HL-60 (cell line): ENCODE data around the gene LRRC1.

Experiments used
- DNase-seq, 2 experiments: peaks; one replicate each; pipeline ENCODE4 v3.0.0-alpha.2; 2010 to 2020; ENCODE audit warnings: low read depth in 1 of 2, low spot score in 1 of 2
- H3K27ac ChIP-seq: fragments of 250-450 bp; sonication (Bioruptor Pico); replicated peaks from 2 replicates; pipeline ENCODE4 v1.5.1; 2020; ENCODE audit warnings: mild to moderate bottlenecking, moderate library complexity
- H3K27me3 ChIP-seq: fragments of 250-450 bp; sonication (Bioruptor Pico); 2 replicates; pipeline ENCODE4 v1.5.1; 2021; ENCODE audit warnings: mild to moderate bottlenecking, moderate library complexity; ENCODE audit not compliant: insufficient read depth, poor library complexity, severe bottlenecking
- H3K4me3 ChIP-seq: replicated peaks from 2 replicates; pipeline ENCODE4 v1.5.1; 2011; ENCODE audit warnings: mild to moderate bottlenecking, control low read depth, low read length; ENCODE audit not compliant: insufficient read depth
- CTCF ChIP-seq: IDR thresholded peaks from one replicate; pipeline ENCODE4 v1.5.1; 2011; ENCODE audit warnings: low read length, control low read depth, inconsistent platforms; ENCODE audit not compliant: insufficient read depth
- GABPA ChIP-seq: IDR thresholded peaks from 2 replicates; pipeline ENCODE4 v1.6.1; 2012; ENCODE audit warnings: low read depth
- POLR2AphosphoS5 ChIP-seq: IDR thresholded peaks from 2 replicates; pipeline ENCODE4 v1.6.1; 2012; ENCODE audit warnings: low read depth
- REST ChIP-seq: IDR thresholded peaks from 2 replicates; pipeline ENCODE4 v1.6.1; 2012; ENCODE audit warnings: low read depth; ENCODE audit not compliant: insufficient replicate concordance
- SPI1 ChIP-seq: IDR thresholded peaks from 2 replicates; pipeline ENCODE4 v1.6.1; 2012; ENCODE audit warnings: low read depth, mild to moderate bottlenecking, borderline replicate concordance

LRRC1 gene

GRCh38 chr6:53814353-53814752, 19.5 kb downstream of the LRRC1 start:
- no peak for TF ChIP-seq CTCF
- TF ChIP-seq REST: no peak
- no peak for TF ChIP-seq POLR2AphosphoS5
- TF ChIP-seq GABPA: no peak
- no peak for TF ChIP-seq SPI1
- Histone ChIP-seq H3K27ac (no peak overlapping the region), H3K4me3 (no peak overlapping the region), H3K27me3 (no peaks in the 10 kb centered on the region)
- DNase-seq: no peak

- no peak overlapping the region for H3K27ac ChIP-seq
- no peaks in the 10 kb centered on the region for H3K27me3 ChIP-seq
- DNase-seq: no peak
- TF ChIP-seq REST (no peak), SPI1 (no peak), GABPA (no peak)
- no peak overlapping the region for H3K4me3 ChIP-seq
Measured at GRCh38 chr6:53815381-53816119, 20.7 kb downstream of the LRRC1 start.

- DNase-seq: no peak
- no peak overlapping the region for H3K4me3 ChIP-seq
- TF ChIP-seq POLR2AphosphoS5 (no peak), REST (no peak), GABPA (no peak)
- H3K27ac ChIP-seq: no peak overlapping the region
- H3K27me3 ChIP-seq: no peaks in the 10 kb centered on the region
Measured at GRCh38 chr6:53818858-53819609, 24.2 kb downstream of the LRRC1 start.
